ENCODE measurements around the gene P2RX4.
A peak's percentile ranks its signal among the peaks of the same experiment; 100 is the strongest.
"Not testable (repeated sequence)": the region's sequence is repeated elsewhere in the genome, so short reads cannot be mapped to it uniquely, and the experiment has no call there.

Gene P2RX4

GRCh38 chr12:121245031-121245430 is 35.1 kb downstream of the P2RX4 start:
- DNase-seq (ENCODE audit: low read depth in 1 of 2, low spot score in 1 of 2): no peak
- in situ Hi-C loops (cut with HindIII; ENCODE audit: low pct_unique_long_range_greater_than_20kb, low sequenced_read_pairs): no loop called here
- TF ChIP-seq JUND (IDR thresholded peaks at IDR 0.05; ENCODE audit: low read depth): no peak

- no peak for DNase-seq (ENCODE audit: low read depth in 1 of 2, low spot score in 1 of 2)
- TF ChIP-seq JUND (IDR thresholded peaks at IDR 0.05; ENCODE audit: low read depth): no peak
- in situ Hi-C loops (cut with HindIII; ENCODE audit: low pct_unique_long_range_greater_than_20kb, low sequenced_read_pairs): no loop called here
These were observed 36.0 kb downstream of the P2RX4 start for GRCh38 chr12:121245951-121246350.

GRCh38 chr12:121246893-121247557 is 37.1 kb downstream of the P2RX4 start:
- DNase-seq (ENCODE audit: low read depth in 1 of 2, low spot score in 1 of 2): no peak
- in situ Hi-C loops (cut with HindIII; ENCODE audit: low pct_unique_long_range_greater_than_20kb, low sequenced_read_pairs): no loop called here
- TF ChIP-seq JUND (IDR thresholded peaks at IDR 0.05; ENCODE audit: low read depth): no peak

- no peak for TF ChIP-seq JUND (IDR thresholded peaks at IDR 0.05; ENCODE audit: low read depth)
- in situ Hi-C loops (cut with HindIII; ENCODE audit: low pct_unique_long_range_greater_than_20kb, low sequenced_read_pairs): no loop called here
- DNase-seq (ENCODE audit: low read depth in 1 of 2, low spot score in 1 of 2): no peak
These were observed 38.7 kb downstream of the P2RX4 start for GRCh38 chr12:121248622-121249021.

GRCh38 chr12:121250359-121250758 is 40.4 kb downstream of the P2RX4 start:
- no peak for DNase-seq (ENCODE audit: low read depth in 1 of 2, low spot score in 1 of 2)
- TF ChIP-seq JUND (IDR thresholded peaks at IDR 0.05; ENCODE audit: low read depth): no peak
- in situ Hi-C loops (cut with HindIII; ENCODE audit: low pct_unique_long_range_greater_than_20kb, low sequenced_read_pairs): no loop called here

- no peak for TF ChIP-seq JUND (IDR thresholded peaks at IDR 0.05; ENCODE audit: low read depth)
- no peak for DNase-seq (ENCODE audit: low read depth in 1 of 2, low spot score in 1 of 2)
- in situ Hi-C loops (cut with HindIII; ENCODE audit: low pct_unique_long_range_greater_than_20kb, low sequenced_read_pairs): no loop called here
These were observed 41.9 kb downstream of the P2RX4 start for GRCh38 chr12:121251838-121252237.

- in situ Hi-C loops (cut with HindIII; ENCODE audit: low pct_unique_long_range_greater_than_20kb, low sequenced_read_pairs): no loop called here
These were observed 42.9 kb downstream of the P2RX4 start for GRCh38 chr12:121252712-121253345.

GRCh38 chr12:121253638-121254335 is 43.9 kb downstream of the P2RX4 start:
- no peak for DNase-seq (ENCODE audit: low read depth in 1 of 2, low spot score in 1 of 2)
- in situ Hi-C loops (cut with HindIII; ENCODE audit: low pct_unique_long_range_greater_than_20kb, low sequenced_read_pairs): no loop called here
- no peak for TF ChIP-seq JUND (IDR thresholded peaks at IDR 0.05; ENCODE audit: low read depth)

More at GRCh38 chr12:121252712-121253345, 42.9 kb downstream of the P2RX4 start:
- DNase-seq (ENCODE audit: low read depth in 1 of 2, low spot score in 1 of 2): peak in 1 of 2 experiments; percentile 29
- TF ChIP-seq JUND (IDR thresholded peaks at IDR 0.05; ENCODE audit: low read depth): no peak

- no peak for DNase-seq (ENCODE audit: low read depth in 1 of 2, low spot score in 1 of 2)
- in situ Hi-C loops (cut with HindIII; ENCODE audit: low pct_unique_long_range_greater_than_20kb, low sequenced_read_pairs): no loop called here
These were observed 45.5 kb downstream of the P2RX4 start for GRCh38 chr12:121255433-121255832.

GRCh38 chr12:121257704-121258449 is 47.9 kb downstream of the P2RX4 start:
- DNase-seq (ENCODE audit: low read depth in 1 of 2, low spot score in 1 of 2); in situ Hi-C loops (cut with HindIII; ENCODE audit: low pct_unique_long_range_greater_than_20kb, low sequenced_read_pairs): not testable (repeated sequence)

More at GRCh38 chr12:121255433-121255832, 45.5 kb downstream of the P2RX4 start:
- TF ChIP-seq JUND (IDR thresholded peaks at IDR 0.05; ENCODE audit: low read depth): no peak

- in situ Hi-C loops (cut with HindIII; ENCODE audit: low pct_unique_long_range_greater_than_20kb, low sequenced_read_pairs): no loop called here
These were observed 49.1 kb downstream of the P2RX4 start for GRCh38 chr12:121259074-121259473.

GRCh38 chr12:121260091-121260490 is 50.2 kb downstream of the P2RX4 start:
- in situ Hi-C loops (cut with HindIII; ENCODE audit: low pct_unique_long_range_greater_than_20kb, low sequenced_read_pairs): no loop called here
- no peak for DNase-seq (ENCODE audit: low read depth in 1 of 2, low spot score in 1 of 2)
- TF ChIP-seq JUND (IDR thresholded peaks at IDR 0.05; ENCODE audit: low read depth): no peak

More at GRCh38 chr12:121259074-121259473, 49.1 kb downstream of the P2RX4 start:
- DNase-seq (ENCODE audit: low read depth in 1 of 2, low spot score in 1 of 2): no peak
- no peak for TF ChIP-seq JUND (IDR thresholded peaks at IDR 0.05; ENCODE audit: low read depth)

Data from T47D (cell line).